Sciatic nerve (tissue), 1 donor: ENCODE data around the gene ACKR1. TPM values are rescaled to one million over a fixed set of nuclear protein-coding genes. Genes with fewer than 3 reads are reported as not detected.

ENCODE experiments used
- total RNA-seq: library from RNA; stranded (reverse); fragmentation: NEBNext Ultra II Directional; extraction: Animal tissue kit (Norgen Biotek cat#: 25700); gene quantifications from one replicate; pipeline ENCODE4 v1.2.1, GENCODE V29; 2021
- donor health status: DM: no; HTN: no; CAD: no.

The ACKR1 gene
- total RNA-seq, 1 donor from 2014 or later: 156 TPM

Other genes with a start within 250 kb of the ACKR1 start
- 160 TPM for gene IFI16, start 195.0 kb upstream of the ACKR1 start, total RNA-seq
- gene AIM2, start 128.1 kb upstream of the ACKR1 start, total RNA-seq: 1.5 TPM
- 207 TPM for gene CADM3, start 33.3 kb upstream of the ACKR1 start, total RNA-seq
- gene FCER1A, start 97.5 kb downstream of the ACKR1 start, total RNA-seq: 3.5 TPM
- gene OR10J4, start 227.3 kb downstream of the ACKR1 start, total RNA-seq: not detected
- not detected for gene OR10J1, start 234.8 kb downstream of the ACKR1 start, total RNA-seq